ENCODE measurements around the gene CAPN5. TPM values are rescaled to one million over a fixed set of nuclear protein-coding genes. Genes with fewer than 3 reads are reported as not detected.

The CAPN5 gene
- total and polyA plus RNA-seq, 2 experiments from 2014 or later = 18.3 to 22.4 TPM

DNA sequence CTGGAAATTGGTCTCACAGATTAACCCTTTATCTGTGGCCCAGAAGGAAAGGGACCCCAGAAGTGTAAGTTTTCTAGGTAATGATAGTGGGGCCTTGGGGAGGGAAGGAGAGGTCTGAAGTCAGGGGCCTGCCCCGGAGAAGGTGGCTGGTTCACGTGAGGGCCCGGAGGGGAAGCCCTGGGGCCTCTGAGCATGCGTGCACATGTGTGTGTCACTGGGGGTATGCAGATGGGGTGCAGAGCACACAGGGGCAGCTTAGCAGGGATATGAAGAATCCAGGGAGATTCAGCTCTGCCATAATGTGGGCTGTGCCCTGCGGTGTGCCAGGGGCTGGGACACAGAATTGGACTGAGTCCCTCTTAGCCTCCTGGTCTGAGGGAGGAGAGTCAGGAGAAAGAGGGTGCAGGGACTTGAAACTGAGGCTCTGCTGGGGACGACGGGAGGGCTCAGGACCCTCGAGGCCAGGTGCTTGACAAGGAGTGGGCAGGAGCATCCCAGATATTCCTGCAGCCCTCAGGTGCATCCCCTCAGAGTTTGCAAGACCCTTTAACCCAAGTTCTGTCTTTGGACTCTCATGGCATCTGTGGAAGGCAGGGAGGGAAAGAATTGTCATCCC is 76.7 kb downstream of the CAPN5 start:
- 72 to 77% methylated on average over 6 to 8 of the region's 8 CpGs for WGBS, 2 experiments (ENCODE audit: low coverage in 1 of 2, low lambda C conversion rate in 2 of 2, missing lambda C conversion rate in 2 of 2)
- H3K9me2 ChIP-seq (ENCODE audit: insufficient read depth) = no peaks in the 10 kb centered on the region
- H3K36me3 ChIP-seq (ENCODE audit: low read depth) = no peaks in the 10 kb centered on the region
- no peaks in the 10 kb centered on the region for H4K20me1 ChIP-seq (ENCODE audit: insufficient read depth)
- no peak overlapping the region for H3K4me3 ChIP-seq
- no peak overlapping the region for H3K27ac ChIP-seq
- H3K4me2 ChIP-seq (ENCODE audit: unreplicated experiment) = no peak overlapping the region
- H3F3A ChIP-seq (ENCODE audit: insufficient read depth) = 0 out of 2 replicates have a peak, but pooled peaks cover 5% of the 10 kb centered on the region
- H3K27me3 ChIP-seq (replicated peaks; ENCODE audit: insufficient read depth) = peaks cover 5% of the 10 kb centered on the region; the same call in 1 of the 2 replicates
- in situ Hi-C loops (cut with MboI) = no loop called here
- no peaks in the 10 kb centered on the region for H3K9me3 ChIP-seq (ENCODE audit: low read depth)
- TF ChIP-seq EZH2phosphoT487 (IDR thresholded peaks at IDR 0.05; ENCODE audit: insufficient read depth, low read depth) (no peak), EZH2 (IDR thresholded peaks at IDR 0.05; ENCODE audit: insufficient read depth, poor library complexity, severe bottlenecking) (no peak)
- DNase-seq = no peak
- H3K79me2 ChIP-seq (ENCODE audit: insufficient read depth) = no peaks in the 10 kb centered on the region
- no peak overlapping the region for H3K9ac ChIP-seq
- H2AFZ ChIP-seq = no peak overlapping the region
- H3K4me1 ChIP-seq (ENCODE audit: insufficient read depth) = peaks cover 4% of the 10 kb centered on the region

DNA sequence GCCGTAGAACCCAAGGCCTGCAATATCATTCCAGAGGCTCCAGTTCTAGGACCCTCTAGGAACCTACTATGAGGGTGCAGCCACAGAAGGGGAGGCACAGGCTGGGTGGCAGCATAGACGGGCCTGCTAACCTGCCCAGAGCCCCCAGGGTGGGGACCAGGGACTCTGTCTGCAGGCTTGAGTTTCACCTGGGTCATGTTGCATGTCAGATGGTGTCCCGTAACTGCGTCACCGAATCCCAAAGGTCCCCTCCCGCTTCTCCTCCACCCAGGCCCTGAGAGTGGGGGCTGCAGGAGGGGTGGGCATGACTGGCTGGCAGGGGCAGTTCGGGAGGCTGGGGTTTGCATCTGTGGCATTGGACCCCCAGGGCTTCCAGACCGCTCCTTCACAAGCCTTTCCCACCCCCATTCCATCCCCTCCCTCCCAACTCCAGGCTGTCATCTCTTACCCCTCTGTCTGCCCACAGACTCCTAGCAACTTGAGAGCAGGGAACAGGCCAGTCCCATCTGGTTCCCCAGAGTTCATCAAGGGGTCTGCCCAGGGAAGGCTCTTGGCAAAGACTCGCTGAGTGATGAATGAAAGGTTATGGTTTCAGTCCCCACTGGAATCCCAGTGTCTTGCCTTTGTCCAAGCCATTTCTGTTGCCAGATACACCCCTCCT is 77.6 kb downstream of the CAPN5 start:
- Histone ChIP-seq H3K36me3 (ENCODE audit: low read depth) (no peaks in the 10 kb centered on the region), H4K20me1 (ENCODE audit: insufficient read depth) (no peaks in the 10 kb centered on the region), H3K9me2 (ENCODE audit: insufficient read depth) (no peaks in the 10 kb centered on the region), H3K4me2 (ENCODE audit: unreplicated experiment) (no peak overlapping the region), H3K9ac (no peak overlapping the region), H3K9me3 (ENCODE audit: low read depth) (no peaks in the 10 kb centered on the region), H3K27me3 (replicated peaks; ENCODE audit: insufficient read depth) (peaks cover 5% of the 10 kb centered on the region; the same call in 1 of the 2 replicates), H3K79me2 (ENCODE audit: insufficient read depth) (no peaks in the 10 kb centered on the region), H3F3A (ENCODE audit: insufficient read depth) (0 out of 2 replicates have a peak, but pooled peaks cover 5% of the 10 kb centered on the region), H3K27ac (no peak overlapping the region), H3K4me1 (ENCODE audit: insufficient read depth) (peaks cover 4% of the 10 kb centered on the region), H2AFZ (no peak overlapping the region), H3K4me3 (no peak overlapping the region)
- no peak for DNase-seq
- in situ Hi-C loops (cut with MboI) = no loop called here
- WGBS, 2 experiments (ENCODE audit: low coverage in 1 of 2, low lambda C conversion rate in 2 of 2, missing lambda C conversion rate in 2 of 2) = 81 to 87% methylated on average over 7 to 9 of the region's 9 CpGs
- no peak for TF ChIP-seq EZH2 (IDR thresholded peaks at IDR 0.05; ENCODE audit: insufficient read depth, poor library complexity, severe bottlenecking)
- no peak for TF ChIP-seq EZH2phosphoT487 (IDR thresholded peaks at IDR 0.05; ENCODE audit: insufficient read depth, low read depth)

DNA sequence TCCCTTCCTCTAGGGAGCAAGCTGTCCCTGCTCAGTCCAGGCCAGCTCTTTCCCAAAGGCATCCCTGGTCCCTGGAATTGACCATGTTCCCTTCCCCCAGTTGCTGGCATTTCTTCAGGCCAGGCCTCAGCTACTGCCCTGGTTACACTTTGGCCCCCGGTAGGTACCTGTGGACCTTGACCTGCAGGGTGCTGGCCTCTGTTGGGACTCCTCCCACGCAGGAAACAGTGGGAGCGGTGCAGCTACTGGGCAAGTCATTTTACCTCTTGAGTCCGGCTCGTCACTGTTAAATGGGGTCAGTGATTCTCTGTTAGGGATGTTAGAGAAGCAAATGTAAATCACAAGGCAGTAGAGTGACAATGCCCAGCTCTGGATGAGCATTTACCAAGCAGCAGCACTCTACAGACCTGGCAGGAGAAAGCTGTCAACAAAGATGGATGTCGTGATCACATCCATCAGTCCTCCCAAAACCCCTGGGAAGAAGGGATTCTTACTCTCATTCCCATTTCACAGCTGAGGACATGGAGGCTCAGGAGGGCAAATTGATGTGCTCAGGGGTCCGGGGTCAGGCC is 78.2 kb downstream of the CAPN5 start:
- in situ Hi-C loops (cut with MboI) = no loop called here
- no peak for DNase-seq

DNA sequence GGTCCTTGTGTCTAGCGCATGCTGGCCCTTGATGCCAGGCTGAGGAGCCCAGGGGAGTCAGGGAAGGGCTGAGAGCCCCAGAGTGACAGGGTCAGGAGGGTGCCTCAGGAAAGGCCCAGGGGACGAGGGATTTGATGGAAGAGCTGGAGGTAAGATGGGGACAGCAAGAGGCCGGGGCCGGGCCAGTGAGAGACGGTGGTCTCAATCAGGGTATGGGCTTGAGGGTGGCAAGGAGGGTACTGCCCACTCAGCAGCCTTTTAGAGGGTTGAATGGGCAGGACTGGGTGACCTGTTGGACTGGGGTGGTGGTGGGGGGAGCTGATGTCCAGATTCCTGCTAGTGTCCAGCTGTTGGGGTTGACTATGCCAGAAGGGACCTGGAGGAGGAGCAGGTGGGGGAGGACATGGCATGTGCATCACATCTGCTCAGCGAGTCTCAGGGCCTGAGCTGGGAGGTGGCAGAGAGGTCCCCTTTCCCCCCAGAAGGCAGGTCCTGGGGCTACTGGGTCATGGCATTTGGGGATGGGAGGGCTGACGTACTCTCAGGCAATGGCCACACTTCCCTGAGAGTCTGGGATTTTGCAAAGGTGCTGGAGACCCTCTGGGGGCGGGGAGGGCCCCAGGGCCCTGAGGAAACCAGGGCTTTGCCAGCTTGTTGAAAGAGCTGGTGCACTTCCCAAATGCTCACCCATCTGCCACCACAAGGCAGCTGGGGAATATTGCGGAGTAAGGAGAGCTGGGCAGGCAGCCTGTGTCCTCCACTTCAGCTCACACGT is 79.7 kb downstream of the CAPN5 start:
- Histone ChIP-seq H3K4me3 (no peak overlapping the region), H3K27me3 (replicated peaks; ENCODE audit: insufficient read depth) (peaks cover 5% of the 10 kb centered on the region; the same call in 1 of the 2 replicates), H3K4me1 (ENCODE audit: insufficient read depth) (no peaks in the 10 kb centered on the region), H2AFZ (no peak overlapping the region), H3K79me2 (ENCODE audit: insufficient read depth) (no peaks in the 10 kb centered on the region), H3K4me2 (ENCODE audit: unreplicated experiment) (no peak overlapping the region), H3K27ac (no peak overlapping the region), H3F3A (ENCODE audit: insufficient read depth) (no peaks in the 10 kb centered on the region), H3K36me3 (ENCODE audit: low read depth) (no peaks in the 10 kb centered on the region), H4K20me1 (ENCODE audit: insufficient read depth) (no peaks in the 10 kb centered on the region), H3K9ac (no peak overlapping the region), H3K9me2 (ENCODE audit: insufficient read depth) (no peaks in the 10 kb centered on the region), H3K9me3 (ENCODE audit: low read depth) (no peaks in the 10 kb centered on the region)
- in situ Hi-C loops (cut with MboI) = no loop called here
- no peak for DNase-seq
- TF ChIP-seq EZH2phosphoT487 (IDR thresholded peaks at IDR 0.05; ENCODE audit: insufficient read depth, low read depth) (no peak), EZH2 (IDR thresholded peaks at IDR 0.05; ENCODE audit: insufficient read depth, poor library complexity, severe bottlenecking) (no peak)
- WGBS, 2 experiments (ENCODE audit: low coverage in 1 of 2, low lambda C conversion rate in 2 of 2, missing lambda C conversion rate in 2 of 2) = 77 to 85% methylated on average over 10 of the region's 10 CpGs

More for the DNA sequence above, 78.2 kb downstream of the CAPN5 start:
- Histone ChIP-seq H3K4me2 (ENCODE audit: unreplicated experiment) (no peak overlapping the region), H3K79me2 (ENCODE audit: insufficient read depth) (no peaks in the 10 kb centered on the region), H3K4me3 (no peak overlapping the region), H3K9me2 (ENCODE audit: insufficient read depth) (no peaks in the 10 kb centered on the region), H3K36me3 (ENCODE audit: low read depth) (no peaks in the 10 kb centered on the region), H3K9ac (no peak overlapping the region), H4K20me1 (ENCODE audit: insufficient read depth) (no peaks in the 10 kb centered on the region), H3K27ac (no peak overlapping the region), H3F3A (ENCODE audit: insufficient read depth) (0 out of 2 replicates have a peak, but pooled peaks cover 5% of the 10 kb centered on the region), H2AFZ (no peak overlapping the region), H3K4me1 (ENCODE audit: insufficient read depth) (peaks cover 3% of the 10 kb centered on the region), H3K27me3 (replicated peaks; ENCODE audit: insufficient read depth) (peaks cover 5% of the 10 kb centered on the region; the same call in 1 of the 2 replicates), H3K9me3 (ENCODE audit: low read depth) (no peaks in the 10 kb centered on the region)
- TF ChIP-seq EZH2phosphoT487 (IDR thresholded peaks at IDR 0.05; ENCODE audit: insufficient read depth, low read depth) (no peak), EZH2 (IDR thresholded peaks at IDR 0.05; ENCODE audit: insufficient read depth, poor library complexity, severe bottlenecking) (no peak)
- WGBS, 2 experiments (ENCODE audit: low coverage in 1 of 2, low lambda C conversion rate in 2 of 2, missing lambda C conversion rate in 2 of 2) = 82 to 85% methylated on average over 7 of the region's 7 CpGs
